K562 (cell line): ENCODE data around the gene USP48. TPM values are rescaled to one million over a fixed set of nuclear protein-coding genes. Genes with fewer than 3 reads are reported as not detected.

ENCODE experiments used
- C11orf30 ChIP-seq: fragments of 450-650 bp; IDR thresholded peaks from 2 replicates; pipeline ENCODE4 v1.6.1; 2016; ENCODE audit warnings: low read depth, mild to moderate bottlenecking
- COPS2 ChIP-seq: fragments of 450-650 bp; conservative IDR thresholded peaks from 2 replicates; pipeline ENCODE4 v1.6.1; 2016; ENCODE audit warnings: mild to moderate bottlenecking, moderate library complexity
- DNMT1 ChIP-seq: fragments of 450-650 bp; IDR thresholded peaks from 2 replicates; pipeline ENCODE4 v1.6.1; 2016; ENCODE audit warnings: antibody characterized with exemption, mild to moderate bottlenecking
- KAT8 ChIP-seq: fragments of 450-650 bp; IDR thresholded peaks from 2 replicates; pipeline ENCODE4 v1.6.1; 2016; ENCODE audit warnings: low read depth, mild to moderate bottlenecking
- MED1 ChIP-seq: sonication (generic); formaldehyde crosslinking; IDR thresholded peaks from 2 replicates; pipeline ENCODE4 v1.8.1; 2023; ENCODE audit warnings: missing genetic modification reagents, borderline replicate concordance
- MEF2D ChIP-seq: conservative IDR thresholded peaks from 2 replicates; pipeline ENCODE4 v1.6.1; 2016; ENCODE audit warnings: low read depth, missing genetic modification characterization, missing compliant biosample characterization
- NFXL1 ChIP-seq: fragments of 450-650 bp; formaldehyde crosslinking; IDR thresholded peaks from 2 replicates; pipeline ENCODE4 v1.4.0; 2021; ENCODE audit warnings: mild to moderate bottlenecking
- RB1 ChIP-seq: fragments of 450-650 bp; IDR thresholded peaks from 2 replicates; pipeline ENCODE4 v1.6.1; 2017; ENCODE audit warnings: low read depth, mild to moderate bottlenecking
- RBBP5 ChIP-seq: fragments of 200-600 bp; sonication (generic); IDR thresholded peaks from 2 replicates; pipeline ENCODE4 v1.6.1; 2012; ENCODE audit warnings: borderline replicate concordance, mild to moderate bottlenecking, low read length, control low read depth, inconsistent platforms; ENCODE audit not compliant: insufficient read depth, poor library complexity, severe bottlenecking
- SNIP1 ChIP-seq: fragments of 450-650 bp; IDR thresholded peaks from 2 replicates; pipeline ENCODE4 v1.7.1; 2017; ENCODE audit warnings: low read depth, mild to moderate bottlenecking
- SPI1 ChIP-seq: IDR thresholded peaks from 2 replicates; pipeline ENCODE4 v1.6.1; 2011; ENCODE audit warnings: low read depth, low read length, control low read depth, borderline replicate concordance
- STAT5A ChIP-seq: IDR thresholded peaks from 2 replicates; pipeline ENCODE4 v1.6.1; 2012; ENCODE audit warnings: low read length, inconsistent platforms, borderline replicate concordance
- TCF3 ChIP-seq: sonication (generic); formaldehyde crosslinking; IDR thresholded peaks from 2 replicates; pipeline ENCODE4 v1.4.0; 2020; ENCODE audit warnings: mild to moderate bottlenecking, missing genetic modification reagents
- ZNF384 ChIP-seq: IDR thresholded peaks from 2 replicates; pipeline ENCODE4 v1.6.1; 2012; ENCODE audit warnings: low read depth, low read length, improper control_type of control experiment
- ZNF644 ChIP-seq: fragments of 200-800 bp; sonication (Bioruptor generic); IDR thresholded peaks from 2 replicates; pipeline ENCODE4 v1.6.1; 2016; ENCODE audit warnings: low read depth, missing genetic modification characterization, missing compliant biosample characterization
- polyA plus RNA-seq, 8 experiments: library from polyadenylated mRNA; depleted of rRNA in 4 of 8; stranded (reverse) in 5 of 8; unstranded in 3 of 8; fragments of >200 nt; fragmentation: Nextera tagmentation in 2 of 8; fragmentation: Illumina TruSeq in 1 of 8; extraction: Ambion mirVana in 2 of 8; extraction: Trizol in 1 of 8; gene quantifications; 2 replicates each; pipeline versions ENCODE4 v1.2.1 to v1.2.3, GENCODE V29; 2011 to 2014; ENCODE audit warnings: inconsistent platforms in 1 of 8, missing spikeins in 1 of 8
- total RNA-seq, 7 experiments: library from RNA; depleted of rRNA in 6 of 7; stranded (reverse); fragments of >200 nt in 6 of 7; fragmentation: Illumina TruSeq in 2 of 7; extraction: Trizol in 2 of 7; gene quantifications; 2 replicates each; pipeline versions ENCODE4 v1.2.1 to v1.2.3, GENCODE V29; 2011 to 2021; ENCODE audit warnings: low replicate concordance in 1 of 7
- TF ChIP-seq, protein P1 (sequence below): sonication (generic); formaldehyde crosslinking; IDR thresholded peaks from 2 replicates; pipeline ENCODE4 v1.8.1; 2023; ENCODE audit warnings: mild to moderate bottlenecking, missing genetic modification reagents
- TF ChIP-seq, protein P2 (sequence below): fragments of 250-450 bp; sonication (Bioruptor Pico); IDR thresholded peaks from 2 replicates; pipeline ENCODE4 v1.5.0; 2022; ENCODE audit warnings: mild to moderate bottlenecking
- TF ChIP-seq, protein P3 (sequence below): fragments of 250-450 bp; sonication (Bioruptor Pico); IDR thresholded peaks from 2 replicates; pipeline ENCODE4 v1.5.0; 2021
- TF ChIP-seq, protein P4 (sequence below): fragments of 450-650 bp; IDR thresholded peaks from 2 replicates; pipeline ENCODE4 v1.6.1; 2018; ENCODE audit warnings: mild to moderate bottlenecking, low read depth; ENCODE audit not compliant: partially characterized antibody
- TF ChIP-seq, protein P5 (sequence below): fragments of 450-650 bp; IDR thresholded peaks from 2 replicates; pipeline ENCODE4 v1.6.1; 2017; ENCODE audit warnings: mild to moderate bottlenecking, moderate library complexity

Gene USP48
- total and polyA plus RNA-seq, 9 of the 15 experiments (the other 6 are each of a cell fraction or from before 2014, with no cell fraction given) = 23.3 to 123 (median 106) TPM

DNA sequence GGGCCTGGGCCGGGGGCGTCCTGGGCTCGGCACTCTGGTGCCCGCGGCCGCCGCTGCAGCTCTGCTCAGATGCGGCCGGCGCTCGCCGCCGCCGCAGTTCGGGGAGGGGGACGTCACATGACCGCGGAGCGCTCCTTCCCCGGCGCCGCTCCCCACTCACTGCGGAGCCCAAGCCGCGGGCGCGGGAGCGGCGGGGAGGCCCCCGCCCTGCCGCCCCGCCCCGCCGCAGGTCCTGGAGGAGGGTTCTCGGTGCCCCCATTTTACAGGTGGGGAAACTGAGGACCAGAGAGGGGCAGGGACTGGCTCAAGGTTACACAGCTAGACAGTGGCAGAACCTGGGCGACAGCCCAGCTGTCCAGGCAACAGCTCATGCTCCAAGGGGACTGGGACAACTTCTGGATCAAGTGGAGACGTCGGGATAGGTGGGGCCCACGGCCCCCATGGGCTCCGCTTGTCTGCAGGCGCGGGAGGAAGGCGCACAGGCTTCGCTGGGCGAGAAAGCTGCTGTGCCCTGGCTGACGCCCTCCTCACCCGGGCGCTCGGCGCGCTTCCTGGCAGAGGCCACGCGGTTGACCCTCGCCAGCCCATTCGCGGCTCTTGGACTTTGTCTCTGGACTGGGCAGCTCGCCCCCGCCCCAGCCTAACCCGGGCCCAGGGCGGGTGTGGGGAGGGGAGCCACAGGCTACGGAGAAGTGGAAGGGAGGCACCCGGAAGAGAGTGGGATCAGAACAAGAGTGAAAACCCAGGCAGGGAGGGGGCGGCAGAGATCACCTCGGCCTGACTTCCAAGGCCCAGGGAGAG, 113.5 kb downstream of the USP48 start, which contains the start of gene RAP1GAP (continued):
- TF ChIP-seq, protein P1, sequence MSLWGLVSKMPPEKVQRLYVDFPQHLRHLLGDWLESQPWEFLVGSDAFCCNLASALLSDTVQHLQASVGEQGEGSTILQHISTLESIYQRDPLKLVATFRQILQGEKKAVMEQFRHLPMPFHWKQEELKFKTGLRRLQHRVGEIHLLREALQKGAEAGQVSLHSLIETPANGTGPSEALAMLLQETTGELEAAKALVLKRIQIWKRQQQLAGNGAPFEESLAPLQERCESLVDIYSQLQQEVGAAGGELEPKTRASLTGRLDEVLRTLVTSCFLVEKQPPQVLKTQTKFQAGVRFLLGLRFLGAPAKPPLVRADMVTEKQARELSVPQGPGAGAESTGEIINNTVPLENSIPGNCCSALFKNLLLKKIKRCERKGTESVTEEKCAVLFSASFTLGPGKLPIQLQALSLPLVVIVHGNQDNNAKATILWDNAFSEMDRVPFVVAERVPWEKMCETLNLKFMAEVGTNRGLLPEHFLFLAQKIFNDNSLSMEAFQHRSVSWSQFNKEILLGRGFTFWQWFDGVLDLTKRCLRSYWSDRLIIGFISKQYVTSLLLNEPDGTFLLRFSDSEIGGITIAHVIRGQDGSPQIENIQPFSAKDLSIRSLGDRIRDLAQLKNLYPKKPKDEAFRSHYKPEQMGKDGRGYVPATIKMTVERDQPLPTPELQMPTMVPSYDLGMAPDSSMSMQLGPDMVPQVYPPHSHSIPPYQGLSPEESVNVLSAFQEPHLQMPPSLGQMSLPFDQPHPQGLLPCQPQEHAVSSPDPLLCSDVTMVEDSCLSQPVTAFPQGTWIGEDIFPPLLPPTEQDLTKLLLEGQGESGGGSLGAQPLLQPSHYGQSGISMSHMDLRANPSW = no peak
- TF ChIP-seq KAT8 (no peak), NFXL1 (CRISPR knock-in tag) (0 out of 2 replicates have a peak, but pooled peaks have one; percentile 37), SPI1 (no peak; the same call in 1 of the 2 replicates), DNMT1 (no peak), MEF2D (tag) (no peak), RB1 (peak; percentile 91), RBBP5 (peak; percentile 70), C11orf30 (no peak), TCF3 (CRISPR knock-in tag) (peak; percentile 5), SNIP1 (no peak), ZNF644 (tag) (0 out of 2 replicates have a peak, but pooled peaks have one; percentile 1), COPS2 (no peak), ZNF384 (no peak), MED1 (CRISPR knock-in tag) (0 out of 2 replicates have a peak, but pooled peaks have one; percentile 69), STAT5A (no peak)
- TF ChIP-seq, protein P2, sequence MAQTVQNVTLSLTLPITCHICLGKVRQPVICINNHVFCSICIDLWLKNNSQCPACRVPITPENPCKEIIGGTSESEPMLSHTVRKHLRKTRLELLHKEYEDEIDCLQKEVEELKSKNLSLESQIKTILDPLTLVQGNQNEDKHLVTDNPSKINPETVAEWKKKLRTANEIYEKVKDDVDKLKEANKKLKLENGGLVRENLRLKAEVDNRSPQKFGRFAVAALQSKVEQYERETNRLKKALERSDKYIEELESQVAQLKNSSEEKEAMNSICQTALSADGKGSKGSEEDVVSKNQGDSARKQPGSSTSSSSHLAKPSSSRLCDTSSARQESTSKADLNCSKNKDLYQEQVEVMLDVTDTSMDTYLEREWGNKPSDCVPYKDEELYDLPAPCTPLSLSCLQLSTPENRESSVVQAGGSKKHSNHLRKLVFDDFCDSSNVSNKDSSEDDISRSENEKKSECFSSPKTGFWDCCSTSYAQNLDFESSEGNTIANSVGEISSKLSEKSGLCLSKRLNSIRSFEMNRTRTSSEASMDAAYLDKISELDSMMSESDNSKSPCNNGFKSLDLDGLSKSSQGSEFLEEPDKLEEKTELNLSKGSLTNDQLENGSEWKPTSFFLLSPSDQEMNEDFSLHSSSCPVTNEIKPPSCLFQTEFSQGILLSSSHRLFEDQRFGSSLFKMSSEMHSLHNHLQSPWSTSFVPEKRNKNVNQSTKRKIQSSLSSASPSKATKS (CRISPR knock-in tag) = no peak
- TF ChIP-seq, protein P3, sequence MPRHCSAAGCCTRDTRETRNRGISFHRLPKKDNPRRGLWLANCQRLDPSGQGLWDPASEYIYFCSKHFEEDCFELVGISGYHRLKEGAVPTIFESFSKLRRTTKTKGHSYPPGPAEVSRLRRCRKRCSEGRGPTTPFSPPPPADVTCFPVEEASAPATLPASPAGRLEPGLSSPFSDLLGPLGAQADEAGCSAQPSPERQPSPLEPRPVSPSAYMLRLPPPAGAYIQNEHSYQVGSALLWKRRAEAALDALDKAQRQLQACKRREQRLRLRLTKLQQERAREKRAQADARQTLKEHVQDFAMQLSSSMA (CRISPR knock-in tag) = no peak
- TF ChIP-seq, protein P4, sequence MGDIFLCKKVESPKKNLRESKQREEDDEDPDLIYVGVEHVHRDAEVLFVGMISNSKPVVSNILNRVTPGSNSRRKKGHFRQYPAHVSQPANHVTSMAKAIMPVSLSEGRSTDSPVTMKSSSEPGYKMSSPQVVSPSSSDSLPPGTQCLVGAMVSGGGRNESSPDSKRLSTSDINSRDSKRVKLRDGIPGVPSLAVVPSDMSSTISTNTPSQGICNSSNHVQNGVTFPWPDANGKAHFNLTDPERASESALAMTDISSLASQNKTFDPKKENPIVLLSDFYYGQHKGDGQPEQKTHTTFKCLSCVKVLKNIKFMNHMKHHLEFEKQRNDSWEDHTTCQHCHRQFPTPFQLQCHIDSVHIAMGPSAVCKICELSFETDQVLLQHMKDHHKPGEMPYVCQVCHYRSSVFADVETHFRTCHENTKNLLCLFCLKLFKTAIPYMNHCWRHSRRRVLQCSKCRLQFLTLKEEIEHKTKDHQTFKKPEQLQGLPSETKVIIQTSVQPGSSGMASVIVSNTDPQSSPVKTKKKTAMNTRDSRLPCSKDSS = no peak
- TF ChIP-seq, protein P5, sequence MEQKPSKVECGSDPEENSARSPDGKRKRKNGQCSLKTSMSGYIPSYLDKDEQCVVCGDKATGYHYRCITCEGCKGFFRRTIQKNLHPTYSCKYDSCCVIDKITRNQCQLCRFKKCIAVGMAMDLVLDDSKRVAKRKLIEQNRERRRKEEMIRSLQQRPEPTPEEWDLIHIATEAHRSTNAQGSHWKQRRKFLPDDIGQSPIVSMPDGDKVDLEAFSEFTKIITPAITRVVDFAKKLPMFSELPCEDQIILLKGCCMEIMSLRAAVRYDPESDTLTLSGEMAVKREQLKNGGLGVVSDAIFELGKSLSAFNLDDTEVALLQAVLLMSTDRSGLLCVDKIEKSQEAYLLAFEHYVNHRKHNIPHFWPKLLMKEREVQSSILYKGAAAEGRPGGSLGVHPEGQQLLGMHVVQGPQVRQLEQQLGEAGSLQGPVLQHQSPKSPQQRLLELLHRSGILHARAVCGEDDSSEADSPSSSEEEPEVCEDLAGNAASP = no peak
